Activated CD4-positive, alpha-beta T cell treated with anti-CD3 and anti-CD28 coated beads, Interleukin-2, amount 10 ng/mL, durations not matched to agents 7 days and 5 days (primary cell): Measurements from ENCODE around the gene IL1RAP. TPM values are rescaled to one million over a fixed set of nuclear protein-coding genes. Genes with fewer than 3 reads are reported as not detected.

Experiments
- CTCF ChIA-PET: fragments of 350-600 bp; sonication (Branson Sonifier 250); formaldehyde crosslinking; loops from one replicate; lab custom pipeline; 2021; ENCODE audit warnings: antibody characterized with exemption; lab: Charles Lee
- POLR2A ChIA-PET: fragments of 350-600 bp; sonication (Branson Sonifier 250); formaldehyde crosslinking; loops from one replicate; lab custom pipeline; 2021; ENCODE audit warnings: antibody characterized with exemption; lab: Charles Lee
- DNase-seq: peaks from one replicate; pipeline ENCODE4 v3.0.0-alpha.2; 2020
- H3K27ac Mint-ChIP-seq: one replicate; pipeline ENCODE4 v1.8.0; 2021; ENCODE audit warnings: mild to moderate bottlenecking, moderate library complexity, mixed read lengths
- H3K27me3 Mint-ChIP-seq: one replicate; pipeline ENCODE4 v1.8.0; 2021; ENCODE audit warnings: mixed read lengths
- H3K36me3 Mint-ChIP-seq: one replicate; pipeline ENCODE4 v1.8.0; 2021; ENCODE audit warnings: low read depth, mixed read lengths
- H3K4me1 Mint-ChIP-seq: one replicate; pipeline ENCODE4 v1.8.0; 2021; ENCODE audit warnings: mixed read lengths
- H3K4me3 Mint-ChIP-seq: one replicate; pipeline ENCODE4 v1.8.0; 2021; ENCODE audit warnings: mild to moderate bottlenecking, moderate library complexity, mixed read lengths
- H3K9me3 Mint-ChIP-seq: one replicate; pipeline ENCODE4 v1.8.0; 2021; ENCODE audit warnings: mixed read lengths
- total RNA-seq, 2 experiments: library from RNA; stranded (reverse); gene quantifications; one replicate each; pipeline ENCODE4 v1.2.3, GENCODE V29; 2021

The IL1RAP gene
- total RNA-seq, 2 experiments from 2014 or later, result 7.2 to 8.2 TPM

- H3K27ac Mint-ChIP-seq, result no peak overlapping the region
- POLR2A ChIA-PET, result no interaction called here
- CTCF ChIA-PET, result interaction anchor here (2.1 kb wide), 2 partner anchors 8 to 50 kb away, joined by 5 to 13 read pairs; no protein-coding TSS in a partner anchor
- peaks cover 24% of the 10 kb centered on the region for H3K4me1 Mint-ChIP-seq
- peaks cover 35% of the 10 kb centered on the region for H3K36me3 Mint-ChIP-seq
- H3K4me3 Mint-ChIP-seq, result no peak overlapping the region
- no peaks in the 10 kb centered on the region for H3K27me3 Mint-ChIP-seq
- no peak for DNase-seq
- peaks cover 5% of the 10 kb centered on the region for H3K9me3 Mint-ChIP-seq
Measured at GRCh38 chr3:190568036-190568435, 54.2 kb downstream of the IL1RAP start.

DNA sequence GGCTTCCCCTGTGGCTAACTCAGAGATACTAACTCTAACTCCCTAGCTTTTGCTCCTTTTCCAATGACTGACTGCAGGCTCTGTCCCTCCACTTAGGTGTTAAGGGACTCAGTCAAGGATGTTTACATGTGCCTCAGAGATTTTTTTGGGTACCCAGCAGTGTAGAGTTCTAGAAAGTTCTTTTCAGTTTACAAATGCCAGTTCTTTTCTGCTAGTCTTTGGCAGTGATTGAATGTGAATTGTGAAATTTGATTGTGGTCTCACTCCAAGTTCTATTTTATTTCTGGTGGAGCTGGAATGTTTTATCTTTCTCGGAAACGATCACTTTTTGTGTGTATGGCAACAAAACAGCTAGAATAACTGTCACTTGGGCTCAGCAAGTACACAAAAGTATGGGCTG is 60.6 kb downstream of the IL1RAP start:
- CTCF ChIA-PET, result interaction anchor here (0.6 to 1.5 kb wide), 3 partner anchors 8 to 61 kb away, joined by 3 to 4 read pairs (median 4); partner anchors contain the start of gene IL1RAP
- H3K36me3 Mint-ChIP-seq, result peaks cover 21% of the 10 kb centered on the region

GRCh38 chr3:190575437-190576185 is 61.7 kb downstream of the IL1RAP start:
- H3K9me3 Mint-ChIP-seq, result peaks cover 19% of the 10 kb centered on the region
- CTCF ChIA-PET, result interaction anchor here (1.0 to 2.5 kb wide), 4 partner anchors 9 to 26 kb away, joined by 3 to 13 read pairs (median 4); no protein-coding TSS in a partner anchor
- H3K27ac Mint-ChIP-seq, result no peak overlapping the region
- H3K4me1 Mint-ChIP-seq, result peaks cover 23% of the 10 kb centered on the region
- DNase-seq, result peak; percentile 12
- POLR2A ChIA-PET, result no interaction called here
- H3K36me3 Mint-ChIP-seq, result peaks cover 25% of the 10 kb centered on the region
- no peak overlapping the region for H3K4me3 Mint-ChIP-seq
- H3K27me3 Mint-ChIP-seq, result no peaks in the 10 kb centered on the region

More for the DNA sequence above, 60.6 kb downstream of the IL1RAP start:
- no peaks in the 10 kb centered on the region for H3K27me3 Mint-ChIP-seq
- H3K27ac Mint-ChIP-seq, result no peak overlapping the region
- H3K4me3 Mint-ChIP-seq, result no peak overlapping the region
- DNase-seq, result no peak
- POLR2A ChIA-PET, result no interaction called here
- peaks cover 18% of the 10 kb centered on the region for H3K4me1 Mint-ChIP-seq
- H3K9me3 Mint-ChIP-seq, result peaks cover 15% of the 10 kb centered on the region

DNA sequence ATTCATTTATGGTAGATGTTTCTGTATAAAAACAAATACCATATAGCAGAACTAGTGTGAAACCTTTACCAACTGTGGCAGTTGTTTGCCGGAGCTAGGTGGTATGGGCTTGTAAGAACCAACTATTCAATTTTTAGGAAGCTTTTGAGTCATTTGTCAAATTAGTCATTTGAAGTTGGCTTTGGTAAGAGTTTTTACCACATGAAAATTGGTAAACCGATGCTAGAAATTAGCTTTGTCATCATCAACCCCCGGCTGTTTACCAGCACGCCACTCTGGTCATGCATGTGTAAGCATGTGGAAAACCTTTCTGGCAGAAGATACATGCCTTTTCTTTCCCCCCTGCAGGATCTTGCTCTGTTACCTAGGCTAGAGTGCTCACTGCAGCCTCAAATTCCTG is 63.3 kb downstream of the IL1RAP start:
- Mint-ChIP-seq H3K27ac (no peak overlapping the region), H3K4me1 (peaks cover 29% of the 10 kb centered on the region), H3K36me3 (peaks cover 21% of the 10 kb centered on the region), H3K4me3 (no peak overlapping the region), H3K9me3 (peaks cover 17% of the 10 kb centered on the region), H3K27me3 (no peaks in the 10 kb centered on the region)
- ChIA-PET CTCF (interaction anchor here (1.2 to 2.5 kb wide), 3 partner anchors 7 to 10 kb away, joined by 5 to 13 read pairs (median 6); no protein-coding TSS in a partner anchor), POLR2A (interaction anchor here (1.0 kb wide), 1 partner anchor 64 kb away, joined by 4 read pairs; the partner anchor contains the start of gene IL1RAP)
- DNase-seq, result no peak

DNA sequence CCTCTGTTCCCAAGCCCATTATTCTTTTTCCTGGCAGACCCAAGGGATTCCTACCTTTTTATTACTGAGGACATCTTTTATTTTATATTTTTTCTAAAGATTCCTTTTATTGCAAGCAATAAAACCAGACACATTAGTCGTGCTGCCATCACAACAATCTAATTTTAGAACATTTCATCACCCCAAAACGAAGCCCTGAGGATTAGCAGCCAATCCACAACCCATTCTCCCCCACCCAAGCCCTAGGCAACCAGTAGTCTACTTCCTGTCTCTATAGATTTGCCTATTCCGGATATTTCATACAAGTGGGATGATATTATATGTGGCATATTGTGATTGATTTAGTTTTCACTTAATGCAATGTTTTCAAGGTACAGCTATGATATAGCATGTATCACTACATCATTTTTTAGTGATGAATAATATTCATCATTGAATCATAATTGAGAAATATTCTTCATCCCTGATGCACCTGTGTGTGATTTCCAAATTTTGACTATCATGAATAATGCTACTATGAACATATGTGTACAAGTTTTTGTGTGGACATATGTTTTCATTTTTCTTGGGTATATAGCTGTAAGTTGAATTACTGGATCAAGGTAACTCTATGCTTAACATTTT is 65.7 kb downstream of the IL1RAP start:
- ChIA-PET CTCF (interaction anchor here (0.9 to 2.1 kb wide), 4 partner anchors 10 to 22 kb away, joined by 3 to 6 read pairs (median 4); no protein-coding TSS in a partner anchor), POLR2A (no interaction called here)
- Mint-ChIP-seq H3K27me3 (no peaks in the 10 kb centered on the region), H3K4me3 (no peak overlapping the region), H3K36me3 (peaks cover 17% of the 10 kb centered on the region), H3K9me3 (peaks cover 17% of the 10 kb centered on the region), H3K4me1 (peaks cover 26% of the 10 kb centered on the region), H3K27ac (no peak overlapping the region)
- no peak for DNase-seq

DNA sequence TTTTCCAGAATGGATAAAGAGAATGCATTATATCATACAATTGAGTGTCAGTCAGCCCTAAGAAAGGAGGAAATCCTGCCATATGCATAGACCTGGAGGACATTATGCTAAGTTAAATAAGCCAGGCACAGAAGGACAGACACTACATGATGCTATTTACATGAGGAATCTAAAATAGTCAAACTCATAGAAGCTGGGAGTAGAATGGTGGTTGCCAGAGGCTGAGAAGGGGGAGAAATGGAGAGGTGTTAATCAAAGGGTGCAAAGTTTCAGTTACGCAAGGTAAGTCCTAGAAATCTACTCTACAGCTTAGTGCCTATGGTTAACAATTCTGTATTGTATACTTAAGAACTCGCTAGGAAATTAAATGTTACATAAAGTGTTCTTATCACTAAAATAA is 66.5 kb downstream of the IL1RAP start:
- ChIA-PET POLR2A (no interaction called here), CTCF (interaction anchor here (1.1 to 1.2 kb wide), 2 partner anchors 22 to 30 kb away, joined by 3 read pairs; no protein-coding TSS in a partner anchor)
- H3K4me1 Mint-ChIP-seq, result peaks cover 18% of the 10 kb centered on the region
- peaks cover 13% of the 10 kb centered on the region for H3K36me3 Mint-ChIP-seq
- no peak for DNase-seq
- H3K27ac Mint-ChIP-seq, result no peak overlapping the region
- no peak overlapping the region for H3K4me3 Mint-ChIP-seq
- no peaks in the 10 kb centered on the region for H3K27me3 Mint-ChIP-seq
- H3K9me3 Mint-ChIP-seq, result peaks cover 16% of the 10 kb centered on the region

- Mint-ChIP-seq H3K9me3 (peaks cover 12% of the 10 kb centered on the region), H3K36me3 (peaks cover 11% of the 10 kb centered on the region), H3K4me3 (no peak overlapping the region), H3K27ac (no peak overlapping the region), H3K27me3 (no peaks in the 10 kb centered on the region), H3K4me1 (peaks cover 18% of the 10 kb centered on the region)
- ChIA-PET POLR2A (no interaction called here), CTCF (interaction anchor here (0.7 to 1.2 kb wide), 2 partner anchors 15 to 31 kb away, joined by 3 read pairs; no protein-coding TSS in a partner anchor)
- no peak for DNase-seq
Measured at GRCh38 chr3:190581041-190581541, 67.2 kb downstream of the IL1RAP start.

DNA sequence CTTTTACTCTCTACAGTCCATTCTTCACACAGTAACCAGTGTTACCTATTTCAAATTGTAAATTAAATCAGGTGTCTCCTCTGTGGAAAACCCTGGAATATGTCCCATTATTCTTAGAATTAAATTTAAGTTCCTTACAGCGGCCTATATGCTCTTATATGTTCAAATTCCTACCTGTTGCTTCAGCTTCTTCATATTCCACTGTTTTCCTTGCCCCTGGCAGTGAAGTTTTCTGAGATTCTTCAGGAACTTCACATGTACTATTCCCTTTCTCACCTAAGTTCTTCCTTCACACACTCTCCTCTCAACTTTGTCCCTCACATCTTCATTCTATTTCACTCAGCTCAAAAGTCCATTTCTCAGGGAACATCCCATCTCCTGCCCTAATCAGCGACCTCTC is 68.8 kb downstream of the IL1RAP start:
- no peak overlapping the region for H3K4me3 Mint-ChIP-seq
- no peak for DNase-seq
- no peaks in the 10 kb centered on the region for H3K27me3 Mint-ChIP-seq
- no peak overlapping the region for H3K27ac Mint-ChIP-seq
- H3K9me3 Mint-ChIP-seq, result peaks cover 12% of the 10 kb centered on the region
- CTCF ChIA-PET, result interaction anchor here (1.1 to 1.3 kb wide), 2 partner anchors 9 to 33 kb away, joined by 3 read pairs; no protein-coding TSS in a partner anchor
- peaks cover 26% of the 10 kb centered on the region for H3K4me1 Mint-ChIP-seq
- H3K36me3 Mint-ChIP-seq, result peaks cover 7% of the 10 kb centered on the region
- POLR2A ChIA-PET, result no interaction called here

DNA sequence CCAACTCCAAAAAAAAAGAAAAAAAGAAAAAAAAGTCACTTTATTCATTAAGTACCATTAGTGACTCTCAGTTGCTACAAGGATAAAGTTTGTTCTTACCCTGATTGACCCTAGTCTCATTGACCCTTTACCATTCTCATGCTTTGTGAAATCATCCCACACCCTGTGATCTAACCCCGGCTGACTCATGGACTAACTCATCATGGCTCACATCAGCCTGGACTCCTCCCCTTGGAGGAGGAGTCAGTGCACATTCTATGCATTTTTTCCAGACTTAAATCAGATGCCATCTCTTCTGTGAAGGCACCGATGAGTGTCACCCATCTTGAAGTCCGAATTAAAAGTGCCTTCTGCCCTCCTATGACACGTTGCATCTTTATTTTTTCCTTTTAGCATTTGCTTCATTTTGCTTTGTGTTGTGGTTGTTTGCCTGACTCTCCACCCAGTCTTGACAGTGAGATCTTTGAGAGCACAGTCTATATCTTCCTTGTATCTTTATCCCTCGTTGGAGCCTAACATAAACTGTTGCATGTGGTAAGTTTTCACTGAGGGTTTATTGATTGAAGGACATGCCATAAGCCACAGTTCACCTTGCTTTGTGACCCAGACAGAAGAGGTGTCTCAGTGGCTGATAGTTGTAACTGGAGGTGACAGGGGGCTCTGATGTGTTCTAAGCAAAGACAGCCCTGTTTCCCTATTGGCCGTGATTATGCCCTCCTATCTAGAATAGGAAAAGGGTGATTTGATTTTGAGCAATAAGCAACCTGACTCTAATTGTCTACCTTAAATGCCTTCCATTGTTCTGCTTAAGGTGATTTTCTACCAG is 72.1 kb downstream of the IL1RAP start:
- Mint-ChIP-seq H3K27ac (peak overlapping the region; percentile 47), H3K9me3 (no peaks in the 10 kb centered on the region), H3K4me1 (peaks cover 19% of the 10 kb centered on the region), H3K36me3 (peaks cover 11% of the 10 kb centered on the region), H3K4me3 (no peak overlapping the region), H3K27me3 (no peaks in the 10 kb centered on the region)
- CTCF ChIA-PET, result interaction anchor here (0.6 to 1.8 kb wide), 3 partner anchors 9 to 11 kb away, joined by 3 to 5 read pairs (median 4); no protein-coding TSS in a partner anchor
- POLR2A ChIA-PET, result no interaction called here
- peak; percentile 13 for DNase-seq

DNA sequence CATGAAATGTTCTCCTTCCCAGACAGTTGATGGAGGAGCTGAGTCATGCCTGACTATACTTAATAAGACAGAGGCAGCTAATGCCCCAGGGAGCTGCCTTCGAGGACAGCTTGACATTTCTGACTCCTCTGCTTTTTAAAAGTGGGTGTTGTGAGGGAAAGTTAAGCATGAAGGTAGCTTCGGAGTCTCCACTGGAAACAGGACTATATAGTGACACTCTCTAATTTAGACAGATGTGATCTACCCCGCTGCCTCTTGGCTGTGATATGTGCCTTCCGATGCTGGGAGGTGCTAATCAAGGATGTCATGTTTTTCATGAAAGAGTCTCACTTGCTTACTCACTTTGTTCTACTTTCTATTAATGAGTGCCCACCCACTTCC is 72.7 kb downstream of the IL1RAP start:
- POLR2A ChIA-PET, result no interaction called here

DNA sequence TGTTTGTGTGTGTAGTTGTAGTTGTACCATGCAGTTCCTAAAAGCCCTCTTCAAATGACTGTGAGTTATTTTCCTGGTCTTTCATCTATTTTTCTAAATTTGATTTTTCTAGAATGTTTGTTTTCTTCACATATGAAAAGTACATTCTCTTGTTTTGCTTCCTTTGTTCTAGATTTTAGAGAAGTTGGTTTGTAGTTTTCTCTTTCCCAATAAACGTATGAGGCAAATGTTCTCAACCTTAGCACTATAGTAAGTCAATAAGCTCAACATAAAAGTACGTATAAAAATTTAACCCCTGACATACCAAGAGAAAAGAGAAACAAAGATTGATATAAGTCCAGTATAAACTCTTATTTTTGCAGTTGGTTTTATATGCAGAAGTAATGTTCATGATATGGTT is 74.7 kb downstream of the IL1RAP start:
- Mint-ChIP-seq H3K4me3 (no peak overlapping the region), H3K27me3 (no peaks in the 10 kb centered on the region), H3K36me3 (peaks cover 12% of the 10 kb centered on the region), H3K9me3 (peaks cover 4% of the 10 kb centered on the region), H3K4me1 (peaks cover 20% of the 10 kb centered on the region), H3K27ac (no peak overlapping the region)
- CTCF ChIA-PET, result interaction anchor here (1.5 kb wide), 1 partner anchor 62 kb away, joined by 3 read pairs; no protein-coding TSS in a partner anchor
- DNase-seq, result no peak
- POLR2A ChIA-PET, result no interaction called here

More for the DNA sequence above, 72.7 kb downstream of the IL1RAP start:
- CTCF ChIA-PET, result interaction anchor here (0.6 to 1.8 kb wide), 3 partner anchors 9 to 12 kb away, joined by 3 to 5 read pairs (median 4); no protein-coding TSS in a partner anchor
- peaks cover 15% of the 10 kb centered on the region for H3K4me1 Mint-ChIP-seq
- peak overlapping the region; percentile 21 for H3K27ac Mint-ChIP-seq
- H3K27me3 Mint-ChIP-seq, result no peaks in the 10 kb centered on the region
- H3K36me3 Mint-ChIP-seq, result peaks cover 11% of the 10 kb centered on the region
- H3K9me3 Mint-ChIP-seq, result no peaks in the 10 kb centered on the region
- H3K4me3 Mint-ChIP-seq, result no peak overlapping the region
- peak; percentile 16 for DNase-seq

DNA sequence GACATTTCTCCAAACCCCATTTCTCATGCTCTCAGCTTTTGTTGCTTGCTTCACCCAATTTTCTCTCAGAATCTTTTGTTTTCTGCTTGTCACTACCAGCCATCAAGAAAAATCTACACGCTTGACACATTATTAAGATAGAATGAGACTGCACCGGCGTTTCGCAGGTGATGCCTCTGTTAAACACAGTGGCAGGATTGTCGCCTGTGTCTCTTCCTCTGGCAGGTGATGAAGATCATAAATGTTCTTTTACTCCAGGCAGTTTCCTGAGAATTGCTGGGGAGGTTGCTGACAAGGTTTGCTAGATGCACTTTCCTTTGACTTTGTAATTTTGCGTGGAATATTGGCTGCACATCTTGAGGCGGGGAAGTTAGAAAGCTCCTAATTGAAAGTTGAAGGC is 75.4 kb downstream of the IL1RAP start:
- peaks cover 25% of the 10 kb centered on the region for H3K4me1 Mint-ChIP-seq
- H3K36me3 Mint-ChIP-seq, result peaks cover 15% of the 10 kb centered on the region
- ChIA-PET CTCF (no interaction called here), POLR2A (no interaction called here)
- no peak overlapping the region for H3K27ac Mint-ChIP-seq
- no peak overlapping the region for H3K4me3 Mint-ChIP-seq
- peaks cover 4% of the 10 kb centered on the region for H3K9me3 Mint-ChIP-seq
- DNase-seq, result no peak
- no peaks in the 10 kb centered on the region for H3K27me3 Mint-ChIP-seq
